HepG2 (cell line): Measurements from ENCODE around the gene TOM1L1. TPM values are rescaled to one million over a fixed set of nuclear protein-coding genes. Genes with fewer than 3 reads are reported as not detected.
A peak's percentile ranks its signal among the peaks of the same experiment; 100 is the strongest.

Experiments
- ADNP ChIP-seq: sonication (generic); formaldehyde crosslinking; IDR thresholded peaks from 2 replicates; pipeline ENCODE4 v1.4.0; 2020; ENCODE audit warnings: missing genetic modification reagents
- BCL6 ChIP-seq: IDR thresholded peaks from 2 replicates; pipeline ENCODE4 v1.6.1; 2016; ENCODE audit warnings: missing genetic modification reagents, missing compliant biosample characterization
- DNMT3B ChIP-seq: conservative IDR thresholded peaks from 2 replicates; pipeline ENCODE4 v1.6.1; 2016; ENCODE audit warnings: missing biosample characterization, control low read depth
- DPF2 ChIP-seq: sonication (generic); formaldehyde crosslinking; IDR thresholded peaks from 2 replicates; pipeline ENCODE4 v1.4.0; 2020; ENCODE audit warnings: mild to moderate bottlenecking, low read depth, missing genetic modification reagents, borderline replicate concordance
- FOXC1 ChIP-seq: sonication (generic); formaldehyde crosslinking; IDR thresholded peaks from 2 replicates; pipeline ENCODE4 v1.8.0; 2022; ENCODE audit warnings: mild to moderate bottlenecking, missing genetic modification reagents, borderline replicate concordance
- GATAD2A ChIP-seq: IDR thresholded peaks from 2 replicates; pipeline ENCODE4 v1.6.1; 2016
- GTF2F1 ChIP-seq: fragments of 150-350 bp; IDR thresholded peaks from 2 replicates; pipeline ENCODE4 v1.6.1; 2014; ENCODE audit warnings: low read length
- HDAC2 ChIP-seq: sonication (generic); formaldehyde crosslinking; IDR thresholded peaks from 2 replicates; pipeline ENCODE4 v1.4.0; 2020; ENCODE audit warnings: missing genetic modification reagents
- IKZF4 ChIP-seq: sonication (generic); formaldehyde crosslinking; IDR thresholded peaks from 2 replicates; pipeline ENCODE4 v1.5.1; 2020; ENCODE audit warnings: borderline replicate concordance, mild to moderate bottlenecking, low read depth, missing genetic modification reagents; ENCODE audit errors: not compliant biosample characterization
- LCORL ChIP-seq, 2 experiments: fragments of 450-650 bp in 1 of 2; sonication (generic) in 1 of 2; formaldehyde crosslinking in 1 of 2; IDR thresholded peaks; 2 replicates each; pipeline versions ENCODE4 v1.5.0 to v1.6.1; 2017 to 2020; ENCODE audit warnings: antibody characterized with exemption in 1 of 2, missing genetic modification reagents in 1 of 2
- MIXL1 ChIP-seq: IDR thresholded peaks from 2 replicates; pipeline ENCODE4 v1.6.1; 2016
- MXD4 ChIP-seq: IDR thresholded peaks from 2 replicates; pipeline ENCODE4 v1.6.1; 2016; ENCODE audit warnings: mild to moderate bottlenecking, missing biosample characterization, missing genetic modification reagents
- NCOA2 ChIP-seq: sonication (generic); formaldehyde crosslinking; IDR thresholded peaks from 2 replicates; pipeline ENCODE4 v1.8.0; 2022; ENCODE audit warnings: inconsistent platforms
- NFRKB ChIP-seq: fragments of 450-650 bp; IDR thresholded peaks from 2 replicates; pipeline ENCODE4 v1.6.1; 2017
- NR2C2 ChIP-seq: sonication (generic); formaldehyde crosslinking; IDR thresholded peaks from 2 replicates; pipeline ENCODE4 v1.4.0; 2020; ENCODE audit warnings: missing genetic modification reagents, mild to moderate bottlenecking, moderate library complexity, borderline replicate concordance
- POLR2AphosphoS5 ChIP-seq: IDR thresholded peaks from 2 replicates; pipeline ENCODE4 v1.6.1; 2012; ENCODE audit warnings: low read depth, low read length
- RXRB ChIP-seq: IDR thresholded peaks from 2 replicates; pipeline ENCODE4 v1.6.1; 2016; ENCODE audit warnings: borderline replicate concordance, missing genetic modification reagents, missing compliant biosample characterization
- ZKSCAN1 ChIP-seq: fragments of 150-350 bp; IDR thresholded peaks from 2 replicates; pipeline ENCODE4 v1.6.1; 2014; ENCODE audit warnings: low read length
- polyA plus RNA-seq, 8 experiments: library from polyadenylated mRNA; depleted of rRNA in 3 of 8; stranded (reverse) in 7 of 8; unstranded in 1 of 8; fragments of >200 nt; fragmentation: Illumina TruSeq in 4 of 8; extraction: Trizol in 4 of 8; gene quantifications; 2 replicates each; pipeline versions ENCODE4 v1.2.1 to v1.2.3, GENCODE V29; 2011 to 2016; ENCODE audit warnings: low read depth in 4 of 8, missing spikeins in 1 of 8, mixed read lengths in 1 of 8; ENCODE audit not compliant: insufficient read depth in 1 of 8
- total RNA-seq, 5 experiments: library from RNA; depleted of rRNA; stranded (reverse); fragments of >200 nt; fragmentation: Illumina TruSeq; extraction: Trizol; gene quantifications; 2 replicates each; pipeline ENCODE4 v1.2.3, GENCODE V29; 2016; ENCODE audit warnings: low read depth in 1 of 5
- TF ChIP-seq, protein P1 (sequence below): sonication (generic); formaldehyde crosslinking; IDR thresholded peaks from 2 replicates; pipeline ENCODE4 v1.5.1; 2020; ENCODE audit warnings: mild to moderate bottlenecking, moderate library complexity, missing genetic modification reagents
- TF ChIP-seq, protein P2 (sequence below): sonication (generic); formaldehyde crosslinking; IDR thresholded peaks from 2 replicates; pipeline ENCODE4 v1.4.0; 2020; ENCODE audit warnings: low read depth, missing genetic modification reagents
- TF ChIP-seq, protein P3 (sequence below): sonication (generic); formaldehyde crosslinking; IDR thresholded peaks from 2 replicates; pipeline ENCODE4 v1.9.0; 2021; ENCODE audit warnings: missing genetic modification reagents, mild to moderate bottlenecking, borderline replicate concordance
- TF ChIP-seq, protein P4 (sequence below): sonication (generic); formaldehyde crosslinking; IDR thresholded peaks from 2 replicates; pipeline ENCODE4 v1.5.0; 2020; ENCODE audit warnings: missing genetic modification reagents

TOM1L1 gene
- total and polyA plus RNA-seq, 2 of the 13 experiments (the other 11 are each of a cell fraction or from before 2014, with no cell fraction given): 45.3 to 51.3 TPM

DNA sequence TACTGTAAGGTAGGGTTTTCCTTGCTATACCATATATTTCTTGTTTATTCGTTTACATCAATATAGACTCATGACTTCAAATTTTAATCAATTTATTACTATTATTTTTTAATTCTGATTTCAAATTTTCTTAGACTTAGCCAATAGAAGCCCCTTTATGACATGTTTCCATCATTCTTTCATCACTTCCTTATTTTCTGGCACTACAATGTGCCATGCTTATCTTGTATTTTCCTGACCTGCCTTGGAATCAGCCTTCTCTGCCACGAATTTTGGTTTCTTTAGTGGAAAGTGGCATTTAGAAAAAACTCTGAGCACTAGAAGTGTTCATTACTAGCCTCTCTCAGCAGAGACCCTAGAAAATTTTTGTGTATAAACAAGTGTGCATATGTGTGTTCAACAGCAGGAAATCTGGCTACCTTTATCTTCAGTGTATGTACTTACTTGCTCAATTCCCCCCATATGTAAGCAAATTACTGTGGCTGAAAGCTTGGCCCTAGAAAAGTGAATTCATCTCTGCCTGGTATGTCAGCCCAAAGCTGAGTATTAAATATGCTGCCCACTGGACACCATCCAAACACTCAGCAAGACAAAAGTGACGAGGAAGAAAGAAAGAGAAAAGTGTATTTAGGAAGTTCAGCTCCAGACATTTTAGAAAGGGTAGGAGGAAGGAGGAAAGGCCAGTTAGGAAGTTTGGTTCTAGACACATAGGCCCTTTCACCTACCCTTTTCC is 71.9 kb downstream of the TOM1L1 start (continued):
- TF ChIP-seq ADNP (CRISPR knock-in tag) (no peak), FOXC1 (CRISPR knock-in tag) (peak; percentile 33; the same call in 1 of the 2 replicates), NFRKB (no peak), NCOA2 (CRISPR knock-in tag) (peak; percentile 19; the same call in 1 of the 2 replicates), MXD4 (CRISPR knock-in tag) (no peak), NR2C2 (CRISPR knock-in tag) (0 out of 2 replicates have a peak, but pooled peaks have one; percentile 3), POLR2AphosphoS5 (no peak), GATAD2A (CRISPR knock-in tag) (peak; percentile 67), HDAC2 (peak; percentile 46; the same call in 1 of the 2 replicates), LCORL (IDR thresholded peaks at IDR 0.05) (no peak), LCORL (CRISPR knock-in tag; IDR thresholded peaks at IDR 0.05) (peak; percentile 62), IKZF4 (CRISPR knock-in tag) (no peak), MIXL1 (CRISPR knock-in tag) (peak; percentile 74), DPF2 (CRISPR knock-in tag) (0 out of 2 replicates have a peak, but pooled peaks have one; percentile 34), RXRB (CRISPR knock-in tag) (peak; percentile 41; the same call in 1 of the 2 replicates), DNMT3B (no peak), ZKSCAN1 (no peak), BCL6 (CRISPR knock-in tag) (peak; percentile 42; the same call in 1 of the 2 replicates), GTF2F1 (no peak)
- TF ChIP-seq, protein P1, sequence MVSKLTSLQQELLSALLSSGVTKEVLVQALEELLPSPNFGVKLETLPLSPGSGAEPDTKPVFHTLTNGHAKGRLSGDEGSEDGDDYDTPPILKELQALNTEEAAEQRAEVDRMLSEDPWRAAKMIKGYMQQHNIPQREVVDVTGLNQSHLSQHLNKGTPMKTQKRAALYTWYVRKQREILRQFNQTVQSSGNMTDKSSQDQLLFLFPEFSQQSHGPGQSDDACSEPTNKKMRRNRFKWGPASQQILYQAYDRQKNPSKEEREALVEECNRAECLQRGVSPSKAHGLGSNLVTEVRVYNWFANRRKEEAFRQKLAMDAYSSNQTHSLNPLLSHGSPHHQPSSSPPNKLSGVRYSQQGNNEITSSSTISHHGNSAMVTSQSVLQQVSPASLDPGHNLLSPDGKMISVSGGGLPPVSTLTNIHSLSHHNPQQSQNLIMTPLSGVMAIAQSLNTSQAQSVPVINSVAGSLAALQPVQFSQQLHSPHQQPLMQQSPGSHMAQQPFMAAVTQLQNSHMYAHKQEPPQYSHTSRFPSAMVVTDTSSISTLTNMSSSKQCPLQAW: peak; percentile 74
- TF ChIP-seq, protein P2, sequence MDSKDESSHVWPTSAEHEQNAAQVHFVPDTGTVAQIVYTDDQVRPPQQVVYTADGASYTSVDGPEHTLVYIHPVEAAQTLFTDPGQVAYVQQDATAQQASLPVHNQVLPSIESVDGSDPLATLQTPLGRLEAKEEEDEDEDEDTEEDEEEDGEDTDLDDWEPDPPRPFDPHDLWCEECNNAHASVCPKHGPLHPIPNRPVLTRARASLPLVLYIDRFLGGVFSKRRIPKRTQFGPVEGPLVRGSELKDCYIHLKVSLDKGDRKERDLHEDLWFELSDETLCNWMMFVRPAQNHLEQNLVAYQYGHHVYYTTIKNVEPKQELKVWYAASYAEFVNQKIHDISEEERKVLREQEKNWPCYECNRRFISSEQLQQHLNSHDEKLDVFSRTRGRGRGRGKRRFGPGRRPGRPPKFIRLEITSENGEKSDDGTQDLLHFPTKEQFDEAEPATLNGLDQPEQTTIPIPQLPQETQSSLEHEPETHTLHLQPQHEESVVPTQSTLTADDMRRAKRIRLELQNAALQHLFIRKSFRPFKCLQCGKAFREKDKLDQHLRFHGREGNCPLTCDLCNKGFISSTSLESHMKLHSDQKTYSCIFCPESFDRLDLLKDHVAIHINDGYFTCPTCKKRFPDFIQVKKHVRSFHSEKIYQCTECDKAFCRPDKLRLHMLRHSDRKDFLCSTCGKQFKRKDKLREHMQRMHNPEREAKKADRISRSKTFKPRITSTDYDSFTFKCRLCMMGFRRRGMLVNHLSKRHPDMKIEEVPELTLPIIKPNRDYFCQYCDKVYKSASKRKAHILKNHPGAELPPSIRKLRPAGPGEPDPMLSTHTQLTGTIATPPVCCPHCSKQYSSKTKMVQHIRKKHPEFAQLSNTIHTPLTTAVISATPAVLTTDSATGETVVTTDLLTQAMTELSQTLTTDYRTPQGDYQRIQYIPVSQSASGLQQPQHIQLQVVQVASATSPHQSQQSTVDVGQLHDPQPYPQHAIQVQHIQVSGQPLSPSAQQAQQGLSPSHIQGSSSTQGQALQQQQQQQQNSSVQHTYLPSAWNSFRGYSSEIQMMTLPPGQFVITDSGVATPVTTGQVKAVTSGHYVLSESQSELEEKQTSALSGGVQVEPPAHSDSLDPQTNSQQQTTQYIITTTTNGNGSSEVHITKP: no peak
- TF ChIP-seq, protein P3, sequence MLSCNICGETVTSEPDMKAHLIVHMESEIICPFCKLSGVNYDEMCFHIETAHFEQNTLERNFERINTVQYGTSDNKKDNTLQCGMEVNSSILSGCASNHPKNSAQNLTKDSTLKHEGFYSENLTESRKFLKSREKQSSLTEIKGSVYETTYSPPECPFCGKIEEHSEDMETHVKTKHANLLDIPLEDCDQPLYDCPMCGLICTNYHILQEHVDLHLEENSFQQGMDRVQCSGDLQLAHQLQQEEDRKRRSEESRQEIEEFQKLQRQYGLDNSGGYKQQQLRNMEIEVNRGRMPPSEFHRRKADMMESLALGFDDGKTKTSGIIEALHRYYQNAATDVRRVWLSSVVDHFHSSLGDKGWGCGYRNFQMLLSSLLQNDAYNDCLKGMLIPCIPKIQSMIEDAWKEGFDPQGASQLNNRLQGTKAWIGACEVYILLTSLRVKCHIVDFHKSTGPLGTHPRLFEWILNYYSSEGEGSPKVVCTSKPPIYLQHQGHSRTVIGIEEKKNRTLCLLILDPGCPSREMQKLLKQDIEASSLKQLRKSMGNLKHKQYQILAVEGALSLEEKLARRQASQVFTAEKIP (CRISPR knock-in tag): no peak
- TF ChIP-seq, protein P4, sequence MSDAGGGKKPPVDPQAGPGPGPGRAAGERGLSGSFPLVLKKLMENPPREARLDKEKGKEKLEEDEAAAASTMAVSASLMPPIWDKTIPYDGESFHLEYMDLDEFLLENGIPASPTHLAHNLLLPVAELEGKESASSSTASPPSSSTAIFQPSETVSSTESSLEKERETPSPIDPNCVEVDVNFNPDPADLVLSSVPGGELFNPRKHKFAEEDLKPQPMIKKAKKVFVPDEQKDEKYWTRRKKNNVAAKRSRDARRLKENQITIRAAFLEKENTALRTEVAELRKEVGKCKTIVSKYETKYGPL (CRISPR knock-in tag): no peak
